ENCODE results near the gene SYNJ1. TPM values are rescaled to one million over a fixed set of nuclear protein-coding genes. Genes with fewer than 3 reads are reported as not detected.

The SYNJ1 gene
- total RNA-seq, 1 donor = 6.2 TPM

- no peak for TF ChIP-seq CTCF (IDR thresholded peaks at IDR 0.05; ENCODE audit: extremely low read depth, low read depth, low read length)
- Histone ChIP-seq H2AFZ (ENCODE audit: low read length) (no peak overlapping the region), H3K79me2 (ENCODE audit: insufficient read depth, low read length) (no peaks in the 10 kb centered on the region), H4K20me1 (ENCODE audit: insufficient read depth, low read length) (peaks cover 4% of the 10 kb centered on the region), H3K27ac (ENCODE audit: low read depth, low read length) (no peak overlapping the region), H3K27me3 (ENCODE audit: insufficient read depth, low read length) (no peaks in the 10 kb centered on the region), H3K36me3 (ENCODE audit: insufficient read depth, low read length) (peaks cover 56% of the 10 kb centered on the region), H3K9me3 (ENCODE audit: low read depth, low read length) (no peaks in the 10 kb centered on the region), H3K4me1 (ENCODE audit: insufficient read depth, low read length) (peaks cover 4% of the 10 kb centered on the region), H3K4me2 (ENCODE audit: insufficient read depth, low read length) (no peak overlapping the region), H3K4me3 (ENCODE audit: insufficient read depth, low read length) (no peak overlapping the region)
- no peak for DNase-seq (ENCODE audit: insufficient read length, low spot score, missing footprints)
These were observed 125.7 kb downstream of the SYNJ1 start for GRCh38 chr21:32602099-32602498.

- H3K4me3 ChIP-seq (ENCODE audit: insufficient read depth, low read length) = no peak overlapping the region
These were observed 128.3 kb downstream of the SYNJ1 start for GRCh38 chr21:32599526-32599925.

GRCh38 chr21:32599091-32599490, 128.7 kb downstream of the SYNJ1 start:
- H3K9me3 ChIP-seq (ENCODE audit: low read depth, low read length) = no peaks in the 10 kb centered on the region
- no peak overlapping the region for H3K4me3 ChIP-seq (ENCODE audit: insufficient read depth, low read length)
- no peak overlapping the region for H3K27ac ChIP-seq (ENCODE audit: low read depth, low read length)
- no peaks in the 10 kb centered on the region for H3K27me3 ChIP-seq (ENCODE audit: insufficient read depth, low read length)
- no peak for TF ChIP-seq CTCF (IDR thresholded peaks at IDR 0.05; ENCODE audit: extremely low read depth, low read depth, low read length)
- H2AFZ ChIP-seq (ENCODE audit: low read length) = no peak overlapping the region
- H3K4me1 ChIP-seq (ENCODE audit: insufficient read depth, low read length) = peaks cover 6% of the 10 kb centered on the region
- H3K79me2 ChIP-seq (ENCODE audit: insufficient read depth, low read length) = no peaks in the 10 kb centered on the region
- peaks cover 34% of the 10 kb centered on the region for H3K36me3 ChIP-seq (ENCODE audit: insufficient read depth, low read length)
- no peak overlapping the region for H3K4me2 ChIP-seq (ENCODE audit: insufficient read depth, low read length)
- no peak for DNase-seq (ENCODE audit: insufficient read length, low spot score, missing footprints)
- H4K20me1 ChIP-seq (ENCODE audit: insufficient read depth, low read length) = peaks cover 2% of the 10 kb centered on the region

More at GRCh38 chr21:32599526-32599925, 128.3 kb downstream of the SYNJ1 start:
- TF ChIP-seq CTCF (IDR thresholded peaks at IDR 0.05; ENCODE audit: extremely low read depth, low read depth, low read length) = no peak
- Histone ChIP-seq H3K79me2 (ENCODE audit: insufficient read depth, low read length) (no peaks in the 10 kb centered on the region), H3K4me2 (ENCODE audit: insufficient read depth, low read length) (no peak overlapping the region), H3K27me3 (ENCODE audit: insufficient read depth, low read length) (no peaks in the 10 kb centered on the region), H4K20me1 (ENCODE audit: insufficient read depth, low read length) (peaks cover 2% of the 10 kb centered on the region), H3K27ac (ENCODE audit: low read depth, low read length) (no peak overlapping the region), H3K36me3 (ENCODE audit: insufficient read depth, low read length) (peaks cover 34% of the 10 kb centered on the region), H3K4me1 (ENCODE audit: insufficient read depth, low read length) (peaks cover 6% of the 10 kb centered on the region), H3K9me3 (ENCODE audit: low read depth, low read length) (no peaks in the 10 kb centered on the region), H2AFZ (ENCODE audit: low read length) (no peak overlapping the region)
- no peak for DNase-seq (ENCODE audit: insufficient read length, low spot score, missing footprints)

- Histone ChIP-seq H3K9me3 (ENCODE audit: low read depth, low read length) (no peaks in the 10 kb centered on the region), H3K27me3 (ENCODE audit: insufficient read depth, low read length) (no peaks in the 10 kb centered on the region), H3K4me3 (ENCODE audit: insufficient read depth, low read length) (no peak overlapping the region), H4K20me1 (ENCODE audit: insufficient read depth, low read length) (peaks cover 2% of the 10 kb centered on the region), H3K79me2 (ENCODE audit: insufficient read depth, low read length) (no peaks in the 10 kb centered on the region), H3K4me2 (ENCODE audit: insufficient read depth, low read length) (no peak overlapping the region), H3K27ac (ENCODE audit: low read depth, low read length) (peak overlapping the region; percentile 55), H3K36me3 (ENCODE audit: insufficient read depth, low read length) (peaks cover 16% of the 10 kb centered on the region), H3K4me1 (ENCODE audit: insufficient read depth, low read length) (peaks cover 6% of the 10 kb centered on the region), H2AFZ (ENCODE audit: low read length) (no peak overlapping the region)
- peak; percentile 86 for DNase-seq (ENCODE audit: insufficient read length, low spot score, missing footprints)
- TF ChIP-seq CTCF (IDR thresholded peaks at IDR 0.05; ENCODE audit: extremely low read depth, low read depth, low read length) = no peak
These were observed 130.6 kb downstream of the SYNJ1 start for GRCh38 chr21:32597205-32597604.

Data from osteoblast (primary cell).